RWPE1 (cell line): ENCODE results near the gene TOLLIP.
"Not testable (repeated sequence)": the region's sequence is repeated elsewhere in the genome, so short reads cannot be mapped to it uniquely, and the experiment has no call there.

Source experiments
- CTCF ChIA-PET: fragments of 350-600 bp; sonication (Branson Sonifier 250); formaldehyde crosslinking; extraction: SDS; loops from one replicate; lab custom pipeline; 2021; lab: Yijun Ruan, JAX
- POLR2A ChIA-PET: fragments of 400-600 bp; formaldehyde crosslinking; extraction: SDS; loops from one replicate; lab custom pipeline; 2020; ENCODE audit warnings: antibody characterized with exemption; ENCODE audit not compliant: low non-redundant PET; lab: Yijun Ruan, JAX
- DNase-seq: peaks from one replicate; pipeline ENCODE4 v3.0.0; 2012; ENCODE audit warnings: low spot score
- H3K27ac ChIP-seq: fragments of 450-650 bp; 2 replicates; pipeline ENCODE4 v1.5.1; 2017
- CTCF ChIP-seq: fragments of 450-650 bp; conservative IDR thresholded peaks from 2 replicates; pipeline ENCODE4 v1.5.1; 2017; ENCODE audit warnings: low read depth, mild to moderate bottlenecking

TOLLIP gene

GRCh38 chr11:1343391-1344055 is 34.1 kb upstream of the TOLLIP start:
- TF ChIP-seq CTCF: no peak
- CTCF ChIA-PET: interaction anchor here (0.6 kb wide), 1 partner anchor 34 kb away, joined by 3 read pairs; no protein-coding TSS in a partner anchor
- POLR2A ChIA-PET: no interaction called here
- no peak for DNase-seq
- H3K27ac ChIP-seq: no peak overlapping the region

DNA sequence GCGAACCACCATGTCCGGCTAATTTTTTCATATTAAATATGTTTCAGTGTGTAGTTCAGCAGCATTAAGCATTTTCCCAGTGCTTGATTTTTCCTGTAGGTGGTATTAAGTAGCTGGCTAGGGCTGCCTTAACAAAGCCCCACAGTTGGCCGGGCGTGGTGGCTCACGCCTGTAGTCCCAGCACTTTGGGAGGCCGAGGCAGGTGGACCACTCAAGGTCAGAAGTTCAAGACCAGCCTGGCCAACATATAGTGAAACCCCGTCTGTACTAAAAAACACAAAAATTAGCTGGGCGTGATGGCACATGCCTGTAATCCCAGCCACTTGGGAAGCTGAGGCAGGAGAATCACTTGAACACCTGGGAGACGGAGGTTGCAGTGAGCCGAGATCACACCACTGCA is 33.5 kb upstream of the TOLLIP start:
- ChIA-PET POLR2A (no interaction called here), CTCF (interaction anchor here (0.6 kb wide), 1 partner anchor 34 kb away, joined by 3 read pairs; no protein-coding TSS in a partner anchor)
- H3K27ac ChIP-seq: no peak overlapping the region
- TF ChIP-seq CTCF: no peak
- DNase-seq: no peak

GRCh38 chr11:1341928-1342524 is 32.6 kb upstream of the TOLLIP start:
- H3K27ac ChIP-seq: no peak overlapping the region
- CTCF ChIA-PET: interaction anchor here (0.5 to 0.6 kb wide), 2 partner anchors 139 to 168 kb away, joined by 3 to 4 read pairs; no protein-coding TSS in a partner anchor
- POLR2A ChIA-PET: no interaction called here
- DNase-seq: peak; percentile 9
- TF ChIP-seq CTCF: no peak

DNA sequence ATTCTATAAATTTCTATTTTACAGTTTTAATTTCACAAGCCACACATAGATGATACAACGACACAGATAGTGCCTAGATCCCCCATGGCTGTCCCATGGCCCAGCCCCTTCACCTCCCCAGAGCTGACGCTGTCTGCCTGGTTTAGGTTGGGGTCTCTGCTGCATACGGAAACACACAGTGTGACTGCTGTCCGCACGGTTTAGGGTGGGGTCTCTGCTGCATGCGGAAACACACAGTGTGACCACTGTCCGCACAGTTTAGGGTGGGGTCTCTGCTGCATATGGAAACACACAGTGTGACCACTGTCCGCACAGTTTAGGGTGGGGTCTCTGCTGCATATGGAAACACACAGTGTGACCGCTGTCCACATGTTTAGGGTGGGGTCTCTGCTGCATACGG is 31.8 kb upstream of the TOLLIP start:
- H3K27ac ChIP-seq, DNase-seq, POLR2A ChIA-PET, CTCF ChIA-PET: not testable (repeated sequence)

DNA sequence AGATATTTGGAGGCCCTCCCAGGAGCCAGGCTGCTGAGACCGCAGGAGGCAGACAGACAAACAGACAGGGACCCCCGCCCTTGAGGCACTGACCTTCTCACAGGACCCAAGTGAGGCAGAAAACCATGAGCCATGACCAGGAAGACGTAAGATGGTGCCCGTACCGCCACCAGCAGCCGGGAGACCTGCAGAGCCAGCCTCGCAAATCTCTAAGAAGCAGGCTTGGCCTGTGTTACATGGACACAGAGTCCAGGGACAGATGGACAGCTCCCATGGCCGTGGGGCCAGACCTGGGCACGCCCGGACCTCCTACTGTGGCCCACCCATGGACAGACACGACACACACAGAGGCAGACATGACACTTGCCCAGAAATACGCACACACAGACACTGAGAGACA is 30.7 kb upstream of the TOLLIP start:
- H3K27ac ChIP-seq: no peak overlapping the region
- POLR2A ChIA-PET: no interaction called here

DNA sequence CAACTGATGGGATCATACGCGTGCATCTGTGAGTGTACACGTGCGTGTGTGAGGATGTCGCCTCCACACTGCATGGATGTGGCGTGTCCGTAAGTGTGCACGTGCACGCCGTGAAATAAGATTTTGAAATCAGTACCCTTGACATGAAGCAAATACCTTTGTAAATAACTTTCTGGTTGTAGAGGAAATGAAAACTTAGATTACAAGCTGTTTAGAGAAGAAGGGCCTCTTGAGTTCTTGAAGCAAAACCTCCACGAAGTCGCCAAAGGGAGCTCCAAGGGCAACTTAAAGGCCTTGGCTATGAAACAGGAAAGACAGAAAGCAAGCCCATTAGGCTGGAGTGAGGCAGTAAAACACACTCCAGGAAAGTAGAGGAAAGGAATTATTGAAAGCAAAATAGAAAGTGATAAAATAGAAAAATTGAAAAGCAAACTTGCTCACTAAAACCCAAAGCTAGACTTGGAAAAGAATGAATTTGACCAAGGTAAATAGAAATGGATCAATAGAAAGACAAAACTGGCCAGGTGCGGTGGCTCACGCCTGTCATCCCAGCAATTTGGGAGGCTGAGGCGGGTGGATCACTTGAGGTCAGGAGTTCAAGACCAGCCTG is 29.7 kb upstream of the TOLLIP start:
- ChIA-PET CTCF (interaction anchor here (0.6 kb wide), 1 partner anchor 126 kb away, joined by 6 read pairs; no protein-coding TSS in a partner anchor), POLR2A (no interaction called here)
- DNase-seq: no peak
- H3K27ac ChIP-seq: peak overlapping the region; percentile 50
- no peak for TF ChIP-seq CTCF

More for the DNA sequence above, 30.7 kb upstream of the TOLLIP start:
- no peak for DNase-seq
- no peak for TF ChIP-seq CTCF
- CTCF ChIA-PET: no interaction called here
